ENCODE data around the gene ABTB2.

The ABTB2 gene

DNA sequence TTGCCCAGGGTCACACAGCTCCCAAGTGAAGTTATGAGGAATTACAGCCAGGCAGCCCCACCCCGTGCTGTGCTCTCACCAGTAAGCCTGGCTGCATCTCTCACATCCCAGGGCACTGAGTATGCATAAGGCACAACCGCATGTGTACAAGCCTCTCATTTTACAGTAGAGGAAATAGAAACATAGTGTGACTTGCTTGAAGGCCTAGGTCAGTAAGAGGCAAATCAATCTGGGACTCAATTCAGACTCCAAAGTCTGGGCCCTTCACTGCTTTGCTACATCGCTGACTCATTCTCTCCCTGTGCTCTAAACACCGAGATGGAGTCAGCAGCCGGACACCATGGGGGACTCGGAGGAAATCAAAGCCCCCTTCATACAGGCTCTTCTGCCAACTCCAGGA, 7.9 kb downstream of the ABTB2 start:
- H3K4me3 ChIP-seq (ENCODE audit: low read length): no peak overlapping the region
- DNase-seq (ENCODE audit: low read depth): no peak
- TF ChIP-seq, protein P1, sequence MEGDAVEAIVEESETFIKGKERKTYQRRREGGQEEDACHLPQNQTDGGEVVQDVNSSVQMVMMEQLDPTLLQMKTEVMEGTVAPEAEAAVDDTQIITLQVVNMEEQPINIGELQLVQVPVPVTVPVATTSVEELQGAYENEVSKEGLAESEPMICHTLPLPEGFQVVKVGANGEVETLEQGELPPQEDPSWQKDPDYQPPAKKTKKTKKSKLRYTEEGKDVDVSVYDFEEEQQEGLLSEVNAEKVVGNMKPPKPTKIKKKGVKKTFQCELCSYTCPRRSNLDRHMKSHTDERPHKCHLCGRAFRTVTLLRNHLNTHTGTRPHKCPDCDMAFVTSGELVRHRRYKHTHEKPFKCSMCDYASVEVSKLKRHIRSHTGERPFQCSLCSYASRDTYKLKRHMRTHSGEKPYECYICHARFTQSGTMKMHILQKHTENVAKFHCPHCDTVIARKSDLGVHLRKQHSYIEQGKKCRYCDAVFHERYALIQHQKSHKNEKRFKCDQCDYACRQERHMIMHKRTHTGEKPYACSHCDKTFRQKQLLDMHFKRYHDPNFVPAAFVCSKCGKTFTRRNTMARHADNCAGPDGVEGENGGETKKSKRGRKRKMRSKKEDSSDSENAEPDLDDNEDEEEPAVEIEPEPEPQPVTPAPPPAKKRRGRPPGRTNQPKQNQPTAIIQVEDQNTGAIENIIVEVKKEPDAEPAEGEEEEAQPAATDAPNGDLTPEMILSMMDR (conservative IDR thresholded peaks at IDR 0.05; ENCODE audit: low read depth, low read length): no peak

GRCh38 chr11:34348919-34349318, 8.9 kb downstream of the ABTB2 start:
- TF ChIP-seq, protein P1 (conservative IDR thresholded peaks at IDR 0.05; ENCODE audit: low read depth, low read length): no peak
- no peak for DNase-seq (ENCODE audit: low read depth)
- H3K4me3 ChIP-seq (ENCODE audit: low read length): no peak overlapping the region

DNA sequence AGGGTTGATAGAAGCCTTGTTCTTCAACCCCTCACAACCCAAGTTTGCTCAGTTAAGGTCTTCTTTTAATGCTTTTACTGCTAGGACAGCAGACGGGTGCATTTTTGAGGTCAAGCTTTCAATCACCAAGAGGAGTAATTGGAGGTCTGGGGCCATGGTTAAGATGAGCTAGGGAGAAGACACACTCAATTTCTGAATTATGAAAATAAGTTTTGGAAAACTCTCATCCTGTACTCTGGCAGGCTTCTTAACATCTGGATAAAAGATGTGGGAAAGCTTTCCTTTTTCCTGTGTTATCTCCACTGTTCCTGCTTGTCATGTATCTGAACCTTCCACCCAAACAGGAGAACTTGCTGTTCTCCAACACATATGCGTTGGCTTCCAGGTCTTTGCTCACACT, 9.7 kb downstream of the ABTB2 start:
- H3K4me3 ChIP-seq (ENCODE audit: low read length): no peak overlapping the region
- TF ChIP-seq, protein P1 (conservative IDR thresholded peaks at IDR 0.05; ENCODE audit: low read depth, low read length): no peak
- no peak for DNase-seq (ENCODE audit: low read depth)

DNA sequence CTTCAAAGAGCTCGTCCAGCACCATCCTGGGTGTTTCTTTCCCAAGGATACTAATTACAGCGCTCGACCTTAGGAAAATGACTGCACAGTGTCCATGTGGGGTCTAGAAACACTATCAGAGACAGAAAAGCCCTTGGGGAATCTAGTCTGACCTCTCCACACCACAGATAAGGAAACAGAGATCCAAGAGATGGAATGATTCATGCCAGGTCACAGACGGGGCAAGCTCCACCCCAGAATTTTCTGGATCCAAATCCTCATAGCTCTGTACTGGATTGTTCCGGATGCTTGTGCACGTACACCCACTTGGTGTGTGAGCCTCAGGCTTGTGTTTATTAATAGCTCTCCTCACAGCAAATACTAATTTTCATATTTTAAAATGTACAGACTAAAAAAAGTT, 11.3 kb downstream of the ABTB2 start:
- H3K4me3 ChIP-seq (ENCODE audit: low read length): no peak overlapping the region
- DNase-seq (ENCODE audit: low read depth): no peak
- TF ChIP-seq, protein P1 (conservative IDR thresholded peaks at IDR 0.05; ENCODE audit: low read depth, low read length): no peak

DNA sequence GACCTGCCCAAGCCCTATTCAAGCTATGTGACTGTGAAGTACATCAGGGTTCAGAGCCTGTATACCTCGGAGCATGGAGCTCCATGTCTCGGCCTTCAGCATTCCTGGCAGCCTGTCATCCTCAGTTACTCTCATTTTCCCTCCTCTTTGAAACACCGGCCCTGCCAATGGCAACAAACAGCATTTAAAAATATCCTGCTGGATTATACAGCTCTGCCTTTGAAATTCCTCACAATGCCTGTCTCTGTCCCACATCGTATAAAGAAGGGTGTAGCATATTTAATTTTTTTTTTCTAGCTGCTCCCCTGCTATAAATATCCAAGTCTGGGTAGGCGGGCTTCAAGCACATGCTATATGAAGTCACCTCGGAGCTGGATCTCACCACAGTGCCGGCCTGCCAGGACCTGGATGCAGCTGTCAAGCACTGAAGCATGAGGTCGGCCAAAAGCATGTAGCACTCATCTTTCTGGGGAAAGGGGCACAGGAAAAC, 11.8 kb downstream of the ABTB2 start:
- H3K4me3 ChIP-seq (ENCODE audit: low read length): no peak overlapping the region
- TF ChIP-seq, protein P1 (conservative IDR thresholded peaks at IDR 0.05; ENCODE audit: low read depth, low read length): no peak
- DNase-seq (ENCODE audit: low read depth): no peak

DNA sequence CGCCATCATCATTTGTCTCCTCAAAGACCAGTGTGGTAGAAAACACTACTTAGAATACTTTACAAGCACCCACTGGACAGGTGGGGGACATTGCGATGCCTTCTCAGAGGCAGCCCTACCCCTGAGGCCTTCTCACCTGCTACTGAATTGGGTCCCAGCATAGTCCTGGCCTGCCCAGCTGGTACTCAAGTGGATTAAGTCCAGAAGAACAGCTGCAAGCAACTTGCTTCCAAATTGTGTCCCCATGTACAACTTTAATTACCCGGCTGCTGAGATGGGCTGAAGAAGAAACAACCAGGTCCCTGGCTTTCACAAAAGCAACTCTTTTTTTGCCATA, 12.3 kb downstream of the ABTB2 start:
- H3K4me3 ChIP-seq (ENCODE audit: low read length): no peak overlapping the region

More for the DNA sequence above, 12.3 kb downstream of the ABTB2 start:
- TF ChIP-seq, protein P1 (conservative IDR thresholded peaks at IDR 0.05; ENCODE audit: low read depth, low read length): no peak
- DNase-seq (ENCODE audit: low read depth): no peak
